ENCODE results near the gene ZBTB7C.

Gene ZBTB7C

GRCh38 chr18:48417985-48418384, 8.8 kb upstream of the ZBTB7C start:
- DNase-seq, result no peak

- DNase-seq, result no peak
Measured at GRCh38 chr18:48413342-48413741, 4.2 kb upstream of the ZBTB7C start.

- peak; percentile 69 for DNase-seq
Measured at GRCh38 chr18:48412339-48412929, 3.3 kb upstream of the ZBTB7C start.

GRCh38 chr18:48410095-48410920, 1.1 kb upstream of the ZBTB7C start:
- peak; percentile 80 for DNase-seq

GRCh38 chr18:48409591-48410094, 460 bp upstream of the ZBTB7C start:
- no peak for DNase-seq

GRCh38 chr18:48408111-48408726, 964 bp downstream of the ZBTB7C start:
- no peak for DNase-seq

- DNase-seq, result no peak
Measured at GRCh38 chr18:48407358-48407757, 1.8 kb downstream of the ZBTB7C start.

- no peak for DNase-seq
Measured at GRCh38 chr18:48405978-48406377, 3.2 kb downstream of the ZBTB7C start.

- no peak for DNase-seq
Measured at GRCh38 chr18:48404716-48405507, 4.3 kb downstream of the ZBTB7C start.

GRCh38 chr18:48402953-48403352, 6.2 kb downstream of the ZBTB7C start:
- DNase-seq, result no peak

- no peak for DNase-seq
Measured at GRCh38 chr18:48399303-48400075, 9.7 kb downstream of the ZBTB7C start.

- DNase-seq, result no peak
Measured at GRCh38 chr18:48398074-48398473, 11.1 kb downstream of the ZBTB7C start.

- no peak for DNase-seq
Measured at GRCh38 chr18:48397021-48397420, 12.2 kb downstream of the ZBTB7C start.

GRCh38 chr18:48396561-48396960, 12.6 kb downstream of the ZBTB7C start:
- no peak for DNase-seq

GRCh38 chr18:48395646-48396045, 13.5 kb downstream of the ZBTB7C start:
- DNase-seq, result no peak

GRCh38 chr18:48394176-48394575, 15.0 kb downstream of the ZBTB7C start:
- DNase-seq, result no peak

- no peak for DNase-seq
Measured at GRCh38 chr18:48393776-48394175, 15.4 kb downstream of the ZBTB7C start.

- DNase-seq, result no peak
Measured at GRCh38 chr18:48393170-48393569, 16.0 kb downstream of the ZBTB7C start.

- DNase-seq, result no peak
Measured at GRCh38 chr18:48392268-48392667, 16.9 kb downstream of the ZBTB7C start.

- DNase-seq, result no peak
Measured at GRCh38 chr18:48391868-48392267, 17.3 kb downstream of the ZBTB7C start.

GRCh38 chr18:48390641-48391040, 18.5 kb downstream of the ZBTB7C start:
- DNase-seq, result no peak

GRCh38 chr18:48388478-48388877, 20.7 kb downstream of the ZBTB7C start:
- DNase-seq, result no peak
